Tibial artery (tissue), 4 donors: Measurements from ENCODE around the gene ACTN1.
A peak's percentile ranks its signal among the peaks of the same experiment; 100 is the strongest.

Experiments
- DNase-seq, 2 donors: peaks; one replicate each; pipeline ENCODE4 v3.0.0-alpha.2; 2019
- H3K27ac ChIP-seq, 2 donors: fragments of 200-600 bp; sonication (generic) in 1 of 2; 1 replicate in 1 of 2; 2 replicates in 1 of 2; pipeline ENCODE4 v1.5.1; 2018 to 2019; ENCODE audit warnings: mild to moderate bottlenecking in 1 of 2
- H3K27me3 ChIP-seq, 2 donors: fragments of 200-600 bp; sonication (generic) in 1 of 2; one replicate each; pipeline versions ENCODE4 v1.5.1 to v1.6.0; 2016 to 2019
- H3K36me3 ChIP-seq, 3 donors: fragments of 200-600 bp; sonication (generic) in 2 of 3; one replicate each; pipeline ENCODE4 v1.5.1; 2016 to 2019; ENCODE audit warnings: mild to moderate bottlenecking in 2 of 3
- H3K4me1 ChIP-seq, 4 donors: fragments of 200-600 bp; sonication (generic) in 2 of 4; 1 replicate in 3 of 4; 2 replicates in 1 of 4; pipeline ENCODE4 v1.5.1; 2016 to 2019
- H3K4me3 ChIP-seq, 2 donors: fragments of 200-600 bp; sonication (generic) in 1 of 2; 1 replicate in 1 of 2; 2 replicates in 1 of 2; pipeline ENCODE4 v1.5.1; 2018 to 2019; ENCODE audit warnings: mild to moderate bottlenecking in 2 of 2
- H3K9me3 ChIP-seq, 3 donors: fragments of 200-600 bp; sonication (generic) in 1 of 3; one replicate each; pipeline ENCODE4 v1.5.1; 2016 to 2019
- CTCF ChIP-seq, 2 experiments: fragments of 200-600 bp in 1 of 2; fragments of 450-650 bp in 1 of 2; IDR thresholded peaks; one replicate each; pipeline ENCODE4 v1.5.1; 2017 to 2019; ENCODE audit warnings: antibody characterized with exemption in 2 of 2, mild to moderate bottlenecking in 1 of 2, moderate library complexity in 1 of 2
- intact Hi-C: fragments of 100-400 bp; cut with DNase I; formaldehyde crosslinking; loops from one replicate; pipeline ENCODE4 v1.15.0; 2023; ENCODE audit warnings: low total_unique reads

Gene ACTN1

GRCh38 chr14:68932686-68933085 is 46.4 kb downstream of the ACTN1 start:
- intact Hi-C loops, result no loop called here
- Histone ChIP-seq H3K4me3 (no peak overlapping the region), H3K27ac (peak overlapping the region; percentile 97 to 100), H3K9me3 (no peaks in the 10 kb centered on the region), H3K36me3 (no peaks in the 10 kb centered on the region), H3K27me3 (no peaks in the 10 kb centered on the region), H3K4me1 (peaks cover 0 to 100% (median 90%) of the 10 kb centered on the region in 4 donors)
- DNase-seq, result no peak
- no peak for TF ChIP-seq CTCF (IDR thresholded peaks at IDR 0.05)

GRCh38 chr14:68932231-68932630 is 46.9 kb downstream of the ACTN1 start:
- Histone ChIP-seq H3K36me3 (no peaks in the 10 kb centered on the region), H3K9me3 (no peaks in the 10 kb centered on the region), H3K4me1 (peaks cover 0 to 100% (median 90%) of the 10 kb centered on the region in 4 donors), H3K27me3 (no peaks in the 10 kb centered on the region), H3K4me3 (no peak overlapping the region), H3K27ac (peak overlapping the region; percentile 97 to 100)
- intact Hi-C loops, result no loop called here
- DNase-seq, result no peak
- TF ChIP-seq CTCF (IDR thresholded peaks at IDR 0.05), result no peak

DNA sequence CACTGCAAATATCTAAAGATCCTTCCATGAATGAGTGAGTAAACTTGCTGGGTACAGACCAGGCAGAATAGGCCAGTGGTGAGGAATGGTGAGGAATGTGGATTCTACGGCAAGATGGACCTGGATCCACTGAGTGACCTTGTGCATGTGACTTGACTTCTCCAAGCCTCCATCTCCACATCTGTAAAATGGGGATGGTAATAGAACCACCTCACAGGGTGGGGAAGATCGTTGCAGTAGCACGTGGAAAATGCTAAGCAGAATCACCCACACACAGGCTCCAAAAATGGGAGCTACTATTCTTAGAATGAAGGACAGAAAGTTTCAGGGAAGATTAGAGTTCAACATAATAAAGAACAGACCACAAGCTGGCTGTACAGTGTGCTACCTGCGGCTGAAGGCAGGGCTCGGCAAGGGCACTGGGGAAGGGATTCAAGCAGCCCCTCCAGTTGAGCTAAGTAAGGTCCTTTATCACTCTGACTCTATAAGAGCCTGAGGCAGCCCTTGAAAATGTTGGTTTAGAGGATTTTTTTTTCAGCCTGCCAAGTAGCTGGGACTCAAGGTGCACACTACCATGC is 47.5 kb downstream of the ACTN1 start:
- H3K36me3 ChIP-seq, result no peaks in the 10 kb centered on the region
- peak overlapping the region; percentile 97 to 100 for H3K27ac ChIP-seq
- H3K27me3 ChIP-seq, result no peaks in the 10 kb centered on the region
- no peak for DNase-seq
- no peaks in the 10 kb centered on the region for H3K9me3 ChIP-seq
- intact Hi-C loops, result no loop called here
- no peak overlapping the region for H3K4me3 ChIP-seq
- no peak for TF ChIP-seq CTCF (IDR thresholded peaks at IDR 0.05)
- peaks cover 0 to 100% (median 86%) of the 10 kb centered on the region in 4 donors for H3K4me1 ChIP-seq

GRCh38 chr14:68931063-68931462 is 48.0 kb downstream of the ACTN1 start:
- no peaks in the 10 kb centered on the region for H3K36me3 ChIP-seq
- peaks cover 0 to 97% (median 81%) of the 10 kb centered on the region in 4 donors for H3K4me1 ChIP-seq
- no peak for TF ChIP-seq CTCF (IDR thresholded peaks at IDR 0.05)
- no peak overlapping the region for H3K4me3 ChIP-seq
- H3K9me3 ChIP-seq, result no peaks in the 10 kb centered on the region
- H3K27ac ChIP-seq, result peak overlapping the region; percentile 97 to 100
- intact Hi-C loops, result no loop called here
- no peak for DNase-seq
- H3K27me3 ChIP-seq, result no peaks in the 10 kb centered on the region

DNA sequence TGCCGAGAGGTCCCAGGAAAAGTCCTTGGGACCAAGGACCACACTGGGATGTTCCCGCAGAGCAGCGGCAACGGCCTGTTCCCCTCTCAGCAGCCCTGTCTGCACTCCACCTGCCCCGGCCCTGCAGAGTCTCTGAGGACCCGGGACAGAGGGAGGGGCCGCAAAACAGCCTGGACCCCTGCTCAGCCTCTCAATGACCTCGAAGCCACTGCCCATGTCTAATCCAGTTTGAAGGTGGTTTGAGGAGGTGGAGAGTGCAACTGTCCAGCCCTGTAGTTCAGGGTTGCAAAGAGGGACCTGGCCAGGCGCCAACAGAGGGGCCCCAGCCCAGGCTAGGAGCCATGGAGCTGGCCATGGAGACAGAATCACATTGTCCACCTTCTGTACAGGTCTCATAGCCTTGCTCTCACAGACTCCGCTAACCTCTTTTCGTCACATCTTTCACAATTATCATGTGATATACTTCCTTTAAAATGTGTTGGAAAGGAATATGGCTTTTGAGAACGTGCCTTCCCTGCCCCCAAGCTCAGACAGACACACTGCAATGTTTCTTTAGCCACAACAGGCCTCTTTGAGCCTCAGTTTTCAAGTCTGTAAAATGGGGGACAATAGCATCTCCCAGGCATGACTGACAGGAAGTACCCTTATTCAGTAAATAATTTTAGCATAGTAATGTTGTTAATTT is 49.3 kb downstream of the ACTN1 start:
- H3K36me3 ChIP-seq, result peaks cover 0 to 2% (median under 1%) of the 10 kb centered on the region in 3 donors
- no peak for TF ChIP-seq CTCF (IDR thresholded peaks at IDR 0.05)
- H3K27ac ChIP-seq, result peak overlapping the region; percentile 97 to 100
- no peaks in the 10 kb centered on the region for H3K27me3 ChIP-seq
- peaks cover 0 to 97% (median 76%) of the 10 kb centered on the region in 4 donors for H3K4me1 ChIP-seq
- intact Hi-C loops, result no loop called here
- peak overlapping the region in 1 of 2 donors; percentile 19 for H3K4me3 ChIP-seq
- DNase-seq, result no peak
- no peaks in the 10 kb centered on the region for H3K9me3 ChIP-seq
